GM18858 (cell line): Measurements from ENCODE around the gene SLC5A10.

Source experiments
- ATAC-seq: cut with Tn5 transposase; IDR thresholded peaks from one replicate; pipeline ENCODE4 v1.9.1; 2021; ENCODE audit not compliant: unreplicated experiment

Gene SLC5A10

DNA sequence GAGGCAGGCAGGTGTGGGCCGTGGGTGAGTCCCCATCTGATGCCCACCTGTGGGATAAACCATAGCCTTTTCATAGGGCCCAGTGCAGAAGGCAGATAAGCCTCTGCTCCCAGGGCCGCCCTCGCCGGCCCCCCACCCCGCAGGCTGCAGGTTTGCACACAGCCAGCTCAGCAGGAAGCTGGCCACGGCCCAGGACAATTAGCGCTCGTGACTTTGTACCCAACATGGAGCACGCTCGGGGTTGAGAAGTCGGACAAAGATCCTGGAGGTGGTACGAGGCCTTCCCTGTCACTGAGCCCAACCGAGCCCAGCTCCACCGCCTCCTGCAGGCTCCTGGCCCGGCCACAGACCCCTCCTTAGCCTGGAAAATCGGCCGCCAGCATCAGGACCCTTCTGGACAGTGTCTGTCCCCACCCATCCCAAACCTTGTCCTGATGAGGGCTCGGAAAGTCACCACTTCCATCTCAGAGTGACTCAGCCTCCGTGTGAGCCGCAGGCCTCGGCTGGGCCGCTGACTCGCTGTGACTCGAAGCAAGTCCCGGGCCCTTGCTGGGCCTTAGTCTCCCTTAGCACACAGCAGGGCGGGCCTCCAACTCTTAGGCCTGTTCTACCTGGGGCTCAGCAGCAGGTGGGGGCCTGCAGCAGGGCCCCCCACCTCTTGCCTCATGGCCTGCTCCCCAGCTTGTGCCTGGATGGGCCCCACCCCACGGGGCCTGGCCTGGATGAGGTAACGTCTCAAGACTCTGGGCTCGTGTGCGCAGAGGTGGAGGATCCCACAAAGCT, 29.9 kb downstream of the SLC5A10 start:
- no peak for ATAC-seq

DNA sequence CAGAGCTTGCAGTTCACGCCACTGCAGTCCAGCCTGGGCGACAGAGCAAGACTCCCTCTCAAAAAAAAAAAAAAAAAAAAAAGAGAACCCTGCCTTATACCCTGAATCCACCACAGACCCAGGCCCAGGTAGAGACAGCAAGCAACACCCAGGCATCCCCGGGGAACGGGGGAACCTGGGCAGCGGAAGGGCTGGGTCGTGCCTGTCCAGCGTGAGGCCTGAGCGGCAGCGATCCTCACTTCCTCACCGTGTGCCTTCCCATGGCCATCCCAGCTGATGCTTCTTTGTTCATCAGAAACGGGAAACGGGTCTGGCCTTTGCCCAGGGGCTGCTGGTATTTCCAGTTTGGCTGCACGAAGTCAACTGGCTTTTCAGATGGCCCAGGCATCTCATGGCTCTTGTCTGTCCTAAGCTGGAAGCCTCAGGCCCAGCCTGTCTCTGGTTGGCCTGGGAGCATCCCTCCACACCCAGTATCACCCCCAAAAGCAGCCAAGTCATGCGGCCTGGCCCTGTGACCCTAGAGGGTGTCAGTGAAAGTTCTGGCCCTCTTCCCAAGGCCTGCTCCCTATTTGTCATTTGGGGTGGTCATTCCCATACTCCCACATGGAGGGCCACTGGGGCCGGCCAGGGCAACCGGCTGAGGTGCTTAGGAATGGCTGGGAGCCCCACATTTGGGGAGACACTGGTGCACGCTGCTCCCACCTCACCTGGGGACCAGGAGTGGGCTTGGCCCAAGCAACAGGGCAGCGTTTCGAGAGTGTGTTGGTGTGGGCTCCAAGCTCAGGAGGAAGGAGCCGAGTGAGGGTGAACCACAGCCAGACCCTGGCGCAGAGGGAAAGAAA, 32.5 kb downstream of the SLC5A10 start:
- ATAC-seq: no peak

DNA sequence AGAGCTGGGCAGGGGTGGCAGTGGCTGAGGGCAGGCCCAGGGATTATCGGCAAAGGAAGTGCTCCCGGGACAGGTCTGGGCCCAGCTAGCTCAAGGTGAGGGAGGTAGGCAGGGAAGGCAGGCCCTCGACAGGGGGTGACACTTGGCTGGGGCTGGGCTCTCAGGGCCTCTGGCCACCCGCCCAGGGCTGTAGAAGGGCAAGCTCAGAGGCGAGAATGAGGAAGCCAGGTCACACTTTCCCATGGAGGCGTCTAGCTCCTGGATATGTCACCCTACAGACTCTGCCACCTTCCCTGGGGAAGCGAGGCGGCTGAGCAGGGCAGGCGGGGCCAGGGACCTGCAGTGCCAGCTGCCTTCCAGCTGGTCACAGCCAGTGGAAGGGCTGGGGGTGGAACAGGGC, 33.5 kb downstream of the SLC5A10 start:
- ATAC-seq: no peak

DNA sequence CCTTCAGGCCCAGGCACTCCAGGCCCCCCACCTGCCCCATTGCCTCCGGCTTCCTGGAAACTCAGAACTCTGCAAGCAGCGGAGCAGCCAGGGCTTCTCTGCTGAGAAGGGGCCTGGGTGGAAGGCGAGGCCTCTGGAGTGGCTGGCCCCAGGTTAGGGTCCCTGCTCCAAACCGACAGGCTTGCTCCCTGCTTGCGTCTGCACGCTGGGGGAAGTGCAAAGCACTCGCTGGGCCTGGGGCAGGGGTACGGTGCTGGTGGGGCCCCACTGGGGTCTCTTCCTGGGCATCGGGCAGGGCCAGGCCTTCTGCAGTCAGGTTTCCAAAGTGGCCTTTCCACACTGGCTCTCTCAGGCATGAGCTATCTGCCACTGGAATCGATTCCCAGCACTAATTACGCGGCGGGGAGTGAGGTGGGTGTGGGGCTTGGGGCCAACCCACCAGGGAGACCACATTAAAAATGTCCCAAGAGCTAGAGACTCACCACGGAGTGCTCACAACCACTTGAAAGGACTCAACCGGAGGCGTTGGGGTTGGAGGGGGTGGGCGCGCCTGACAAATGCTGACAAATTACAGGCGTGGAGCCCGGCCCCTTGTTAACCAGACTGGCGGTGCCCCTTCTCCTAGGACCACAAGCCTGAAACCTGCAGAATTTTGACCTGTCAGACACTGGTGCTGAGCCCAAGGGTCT, 34.7 kb downstream of the SLC5A10 start:
- no peak for ATAC-seq

DNA sequence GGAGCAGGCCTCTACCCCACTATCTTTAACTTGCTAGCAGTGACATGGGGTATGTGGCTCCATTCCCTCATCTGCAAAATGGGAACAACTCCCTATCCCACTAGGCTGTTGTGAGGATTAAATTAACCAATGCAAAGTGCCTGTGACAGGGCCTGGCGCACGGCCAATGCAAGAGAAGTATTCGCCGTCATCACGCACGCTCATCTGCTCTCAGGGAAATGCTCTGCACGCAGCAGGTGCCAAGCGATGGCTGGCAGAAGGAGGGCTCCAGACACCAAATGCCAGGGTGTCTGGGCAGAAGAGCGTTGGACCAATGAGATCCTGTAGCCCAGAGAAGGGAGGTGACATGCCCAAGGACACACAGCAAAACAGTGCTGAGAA, 35.3 kb downstream of the SLC5A10 start:
- no peak for ATAC-seq

DNA sequence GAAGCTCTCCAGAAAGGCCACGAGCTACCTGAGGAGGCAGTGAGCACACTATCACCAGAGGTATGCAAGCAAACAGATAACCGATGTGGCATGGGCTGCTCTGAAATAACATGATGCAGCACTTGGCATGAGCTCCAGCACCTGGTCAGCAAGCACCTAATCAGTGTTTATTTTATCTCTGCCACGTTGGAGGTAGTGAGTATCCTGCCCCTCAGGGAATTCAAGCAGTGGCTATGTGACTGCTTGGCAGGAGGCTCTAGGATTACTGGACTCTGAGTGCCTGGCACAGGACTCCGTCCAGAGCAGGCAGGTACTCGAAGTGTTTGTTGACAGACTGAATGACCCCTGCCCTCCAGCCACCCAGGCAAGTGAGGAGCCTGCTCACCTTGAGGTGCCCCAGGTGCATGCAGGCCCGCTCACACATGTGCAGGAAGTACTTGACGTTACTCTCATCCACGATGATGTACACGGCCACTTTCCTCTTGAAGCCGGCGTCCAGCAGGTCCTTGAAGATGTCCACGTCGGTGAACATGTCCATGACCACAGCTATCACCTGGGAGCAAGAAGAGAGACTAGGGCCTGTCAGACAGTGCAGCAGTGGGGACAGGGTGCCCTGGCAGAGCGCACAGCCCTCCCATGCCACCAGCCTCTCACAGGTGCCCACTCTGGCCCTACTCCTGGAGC, 36.0 kb downstream of the SLC5A10 start:
- ATAC-seq: no peak

GRCh38 chr17:18988546-18989173, 36.7 kb downstream of the SLC5A10 start:
- no peak for ATAC-seq

DNA sequence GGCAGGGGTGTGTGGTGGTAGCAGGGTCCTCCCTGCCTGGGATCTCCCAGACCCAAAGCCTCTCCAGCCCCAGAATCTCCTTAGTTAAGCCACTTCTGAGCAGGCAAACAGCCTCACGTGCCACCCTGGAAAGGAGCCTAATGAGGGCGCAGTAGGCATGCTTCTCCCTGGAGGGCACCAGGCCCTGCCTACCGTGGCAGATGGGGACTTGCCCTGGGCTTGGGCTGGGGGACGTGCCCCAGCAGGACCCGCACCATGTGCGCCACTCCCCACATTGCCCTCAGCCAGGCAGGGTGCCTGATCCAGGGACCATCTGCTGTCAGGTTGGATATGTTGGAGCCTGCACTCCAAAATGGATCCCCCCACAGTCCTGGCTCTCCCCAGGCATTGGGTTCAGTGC, 38.4 kb downstream of the SLC5A10 start:
- no peak for ATAC-seq

DNA sequence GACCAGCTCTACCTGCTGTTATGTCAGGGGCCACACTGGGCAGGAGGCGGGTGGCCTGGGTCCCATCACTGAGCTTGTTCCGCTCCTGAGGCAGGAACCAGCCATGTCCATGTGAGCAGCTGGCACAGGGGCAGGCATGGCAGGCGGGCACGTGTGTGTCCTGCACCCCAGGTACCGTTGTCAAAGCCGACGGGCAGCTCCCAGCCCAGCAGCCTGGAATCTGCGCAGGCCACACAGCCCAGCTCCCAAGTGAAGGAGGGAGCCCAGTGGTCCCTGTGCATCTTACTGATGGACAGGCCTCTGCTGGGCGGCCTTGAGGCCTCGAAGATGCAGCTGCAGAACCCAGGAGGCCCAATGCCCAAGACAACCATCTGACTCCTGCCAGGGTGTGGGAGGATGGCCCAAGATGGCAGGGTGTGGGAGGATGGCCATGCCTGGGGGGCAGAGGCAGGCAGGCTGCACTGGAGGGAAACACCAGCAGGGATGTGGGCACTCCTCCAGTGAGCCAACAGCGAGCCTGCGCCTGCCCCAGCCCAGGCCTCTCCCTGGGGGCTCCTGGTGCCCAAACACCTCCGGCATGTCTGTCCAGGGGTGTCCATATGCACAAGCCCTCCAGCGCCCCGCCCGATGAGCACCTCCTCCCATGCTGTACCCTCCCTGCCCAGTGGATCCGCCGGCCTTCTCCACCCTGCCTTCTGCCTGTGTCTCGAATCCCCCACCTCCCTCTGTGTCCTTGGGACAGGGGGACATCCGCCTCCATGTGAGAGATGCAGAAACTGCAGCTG, 39.8 kb downstream of the SLC5A10 start:
- no peak for ATAC-seq

DNA sequence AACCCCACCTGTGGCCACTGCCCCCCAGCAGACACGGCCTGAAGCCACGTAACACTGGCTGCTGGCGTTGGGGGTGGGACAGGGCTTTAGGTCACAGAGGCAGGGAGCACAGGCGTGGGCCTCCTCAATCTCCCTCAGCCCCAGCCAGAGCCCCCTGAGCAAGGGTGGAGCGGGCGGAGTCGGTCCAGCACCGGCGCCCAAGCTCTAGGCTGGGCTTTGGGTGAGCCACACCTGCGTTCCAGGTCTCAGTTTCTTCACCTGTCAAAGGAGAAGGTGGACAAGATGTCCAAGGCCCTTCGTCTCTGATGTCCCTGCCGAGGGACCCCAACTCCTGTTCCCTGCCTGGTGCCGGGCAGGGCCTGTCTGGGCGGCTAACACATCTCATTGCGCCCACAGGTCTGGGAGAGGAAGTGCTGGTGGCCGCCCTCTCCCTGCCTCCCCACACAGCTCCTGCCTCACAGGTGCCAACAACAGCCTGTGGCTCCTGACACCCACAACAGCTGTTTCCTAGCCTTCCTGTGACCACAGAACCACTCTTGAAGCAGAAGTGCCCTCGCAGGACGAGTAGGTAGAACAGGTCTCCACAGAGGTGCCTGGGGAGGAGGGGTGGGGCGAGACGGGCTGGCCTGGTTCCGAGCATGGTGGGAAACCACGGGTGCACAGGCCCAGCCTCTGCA, 40.6 kb downstream of the SLC5A10 start:
- no peak for ATAC-seq

- no peak for ATAC-seq
Observed at GRCh38 chr17:18993905-18994526, 42.1 kb downstream of the SLC5A10 start.

DNA sequence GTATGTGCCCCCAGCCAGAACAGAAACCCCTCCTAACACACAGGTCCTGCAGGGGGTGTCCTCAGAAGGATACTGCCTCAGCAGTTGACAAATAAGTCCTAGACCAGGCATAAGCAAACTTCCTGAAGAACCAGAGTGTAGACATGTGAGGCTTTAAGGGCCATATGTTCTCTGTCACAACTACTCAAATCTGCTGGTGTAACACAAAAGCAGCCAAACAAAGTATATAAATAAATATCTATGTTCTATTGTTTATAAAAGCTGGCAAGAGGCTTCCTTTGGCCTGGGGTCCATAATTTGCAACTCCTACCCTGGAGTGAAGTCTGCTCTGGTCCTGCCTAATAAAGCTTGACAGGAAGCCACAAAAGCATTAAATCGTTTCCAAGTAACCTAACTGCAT, 42.7 kb downstream of the SLC5A10 start:
- ATAC-seq: no peak

GRCh38 chr17:18995220-18995619, 43.3 kb downstream of the SLC5A10 start:
- ATAC-seq: no peak

GRCh38 chr17:18996458-18996857, 44.5 kb downstream of the SLC5A10 start:
- ATAC-seq: no peak

DNA sequence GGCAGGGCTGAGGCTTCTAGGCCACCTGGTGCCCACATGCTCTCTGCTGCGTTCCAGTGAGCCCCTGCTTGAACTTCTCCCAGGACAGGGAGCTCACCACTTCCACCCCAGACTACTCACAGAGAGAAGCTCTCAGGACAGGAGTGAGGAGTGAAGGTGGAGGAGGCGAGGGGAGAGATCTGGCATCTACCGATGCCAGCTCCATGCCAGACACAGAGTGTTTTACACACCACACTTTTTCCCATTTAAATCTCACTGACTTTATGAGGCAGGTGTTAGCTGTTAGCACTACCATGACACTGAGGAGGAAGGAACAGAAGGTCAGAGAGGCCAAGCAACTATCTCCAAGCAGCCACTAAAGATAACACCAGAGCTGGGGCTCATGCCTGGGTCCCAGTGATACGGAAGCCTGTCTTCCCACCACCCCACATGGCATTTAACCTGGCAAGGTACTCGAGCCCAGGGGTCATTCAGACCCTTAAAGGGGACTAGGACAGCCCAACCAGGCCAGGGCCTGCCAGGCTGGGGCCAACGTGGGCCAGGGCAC, 45.8 kb downstream of the SLC5A10 start:
- no peak for ATAC-seq

GRCh38 chr17:18999394-18999793, 47.4 kb downstream of the SLC5A10 start:
- no peak for ATAC-seq

GRCh38 chr17:18999911-19000310, 47.9 kb downstream of the SLC5A10 start:
- no peak for ATAC-seq

DNA sequence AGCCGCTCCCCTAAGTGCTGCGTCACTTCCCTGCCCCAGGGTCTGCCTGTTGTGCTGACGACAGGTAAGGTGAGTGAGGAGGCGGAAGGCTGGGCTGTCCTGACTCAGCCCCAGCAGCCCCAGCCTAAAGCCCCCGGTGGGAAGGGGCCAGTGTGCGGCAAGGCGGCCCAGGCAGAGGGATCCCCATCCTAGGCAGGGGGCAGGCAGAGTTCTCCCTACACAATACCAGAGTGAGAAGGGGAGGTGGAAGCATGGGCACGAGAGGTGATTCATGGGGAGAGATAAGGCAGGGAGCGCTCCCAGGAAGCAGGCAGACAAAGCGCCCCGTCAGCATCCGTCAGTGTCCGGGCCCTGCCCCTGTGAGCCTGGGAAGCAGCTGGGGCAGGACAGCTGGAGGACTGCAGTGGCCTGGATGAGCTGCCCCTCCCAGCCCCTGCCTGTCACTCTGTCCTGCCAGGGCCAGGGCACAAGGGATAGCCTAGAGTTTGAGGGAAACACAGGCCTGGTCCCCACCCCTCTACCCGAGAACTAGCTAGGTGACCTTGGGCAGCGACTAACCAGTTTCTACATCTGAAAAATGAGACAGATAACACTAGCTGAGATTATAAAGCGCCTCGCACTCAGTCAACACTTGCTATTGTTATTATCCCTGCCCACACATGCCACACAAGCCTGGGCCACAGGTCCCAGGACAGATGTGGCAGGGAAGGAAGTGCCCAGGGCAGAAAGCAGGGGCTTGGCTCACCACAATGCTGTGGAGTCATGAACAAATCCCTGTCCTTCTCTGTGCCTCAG, 48.8 kb downstream of the SLC5A10 start:
- no peak for ATAC-seq
